HPDE6-E6E7 (cell line): Measurements from ENCODE around the gene PLBD2.

ENCODE experiments used
- DNase-seq: peaks from one replicate; pipeline ENCODE4 v3.0.0; 2011; ENCODE audit warnings: missing footprints; ENCODE audit errors: extremely low spot score

PLBD2 gene, protein sequence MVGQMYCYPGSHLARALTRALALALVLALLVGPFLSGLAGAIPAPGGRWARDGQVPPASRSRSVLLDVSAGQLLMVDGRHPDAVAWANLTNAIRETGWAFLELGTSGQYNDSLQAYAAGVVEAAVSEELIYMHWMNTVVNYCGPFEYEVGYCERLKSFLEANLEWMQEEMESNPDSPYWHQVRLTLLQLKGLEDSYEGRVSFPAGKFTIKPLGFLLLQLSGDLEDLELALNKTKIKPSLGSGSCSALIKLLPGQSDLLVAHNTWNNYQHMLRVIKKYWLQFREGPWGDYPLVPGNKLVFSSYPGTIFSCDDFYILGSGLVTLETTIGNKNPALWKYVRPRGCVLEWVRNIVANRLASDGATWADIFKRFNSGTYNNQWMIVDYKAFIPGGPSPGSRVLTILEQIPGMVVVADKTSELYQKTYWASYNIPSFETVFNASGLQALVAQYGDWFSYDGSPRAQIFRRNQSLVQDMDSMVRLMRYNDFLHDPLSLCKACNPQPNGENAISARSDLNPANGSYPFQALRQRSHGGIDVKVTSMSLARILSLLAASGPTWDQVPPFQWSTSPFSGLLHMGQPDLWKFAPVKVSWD

DNA sequence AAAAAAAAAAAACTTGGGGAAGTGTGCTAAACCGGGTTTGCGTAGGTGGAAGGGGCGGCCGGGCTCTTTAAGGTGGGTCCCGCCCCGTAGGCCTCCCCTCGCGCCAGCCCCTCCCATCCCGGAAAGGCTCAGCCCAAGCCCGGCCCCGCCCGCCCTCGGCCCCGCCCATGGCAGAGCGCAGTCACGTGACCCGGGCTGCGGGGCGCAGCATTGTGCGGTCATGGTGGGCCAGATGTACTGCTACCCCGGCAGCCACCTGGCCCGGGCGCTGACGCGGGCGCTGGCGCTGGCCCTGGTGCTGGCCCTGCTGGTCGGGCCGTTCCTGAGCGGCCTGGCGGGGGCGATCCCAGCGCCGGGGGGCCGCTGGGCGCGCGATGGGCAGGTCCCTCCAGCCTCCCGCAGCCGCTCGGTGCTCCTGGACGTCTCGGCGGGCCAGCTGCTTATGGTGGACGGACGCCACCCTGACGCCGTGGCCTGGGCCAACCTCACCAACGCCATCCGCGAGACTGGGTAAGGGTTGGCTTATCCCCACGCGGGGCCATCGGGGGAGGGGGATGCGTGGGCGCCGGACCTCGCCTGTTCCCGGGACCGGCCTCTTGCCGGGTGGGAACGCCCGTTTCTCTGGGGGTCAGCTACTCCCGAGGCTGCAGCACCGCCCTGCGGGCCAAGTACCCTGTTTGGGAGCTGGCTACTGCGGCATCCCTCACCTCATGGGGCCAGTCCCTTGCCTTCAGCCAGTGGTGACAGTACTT is at the start of gene PLBD2:
TSS of gene PLBD2 (plus strand) at position 207 of the 752 bp plus-strand sequence. CDS start at position 221, 14 bp downstream.
- peak; percentile 92 for DNase-seq

DNA sequence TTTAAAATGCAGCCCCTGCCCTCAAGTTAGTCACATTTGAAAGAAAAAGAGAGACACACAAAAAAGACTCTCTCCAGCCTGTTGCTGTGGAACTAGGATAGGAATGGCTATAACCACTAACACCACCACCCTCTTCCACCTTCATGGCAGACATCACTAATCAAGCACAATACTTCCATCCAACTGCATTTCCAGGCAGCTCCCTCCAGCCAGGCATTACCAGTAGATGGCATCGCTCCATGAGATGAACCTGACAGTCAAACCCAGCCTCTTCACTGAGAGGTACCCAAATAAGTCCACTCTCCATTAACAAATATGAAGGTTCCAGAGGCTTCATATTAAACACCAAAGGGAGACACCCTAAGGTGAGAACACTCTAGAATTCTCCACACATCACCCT is 47.9 kb upstream of the PLBD2 start:
- no peak for DNase-seq

DNA sequence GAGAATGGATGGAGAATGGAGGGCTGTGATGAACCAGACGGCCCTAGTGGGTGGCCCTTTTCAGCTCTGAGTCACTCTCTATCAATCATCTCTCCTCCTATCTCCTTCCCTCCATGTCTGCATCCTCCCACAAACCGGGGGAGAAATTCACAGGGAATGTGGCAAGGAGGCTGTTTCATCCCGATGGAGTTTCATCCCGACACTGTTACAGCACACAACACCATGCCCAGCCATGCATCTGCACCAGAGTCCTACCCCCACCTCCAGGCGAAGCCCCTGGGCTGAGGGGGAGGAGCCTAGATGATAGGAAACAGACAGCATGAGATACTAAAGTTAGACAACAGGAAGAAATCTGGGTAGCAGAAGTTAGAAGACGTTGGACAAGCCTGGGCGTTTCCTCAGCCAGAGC is 44.3 kb upstream of the PLBD2 start:
- no peak for DNase-seq

DNA sequence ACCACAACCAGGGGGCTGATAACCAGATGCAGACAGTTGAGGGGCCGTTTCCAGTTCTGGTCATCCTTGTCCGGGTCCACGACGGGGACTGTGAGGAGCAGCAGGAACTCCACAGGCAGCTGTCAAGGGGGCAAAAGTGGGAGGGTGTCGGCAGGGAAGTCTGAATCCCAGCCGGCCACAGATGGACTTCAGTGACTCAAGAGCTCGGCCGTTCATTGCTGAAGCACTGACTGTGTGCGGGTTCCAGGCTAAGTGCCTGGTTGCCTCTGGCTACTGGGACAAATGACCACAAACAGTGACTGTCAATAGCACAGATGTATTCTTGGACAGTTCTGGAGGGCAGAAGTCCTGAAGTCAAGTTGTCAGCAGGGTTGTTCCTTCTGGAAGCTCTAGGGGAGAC is 43.0 kb upstream of the PLBD2 start:
- no peak for DNase-seq

DNA sequence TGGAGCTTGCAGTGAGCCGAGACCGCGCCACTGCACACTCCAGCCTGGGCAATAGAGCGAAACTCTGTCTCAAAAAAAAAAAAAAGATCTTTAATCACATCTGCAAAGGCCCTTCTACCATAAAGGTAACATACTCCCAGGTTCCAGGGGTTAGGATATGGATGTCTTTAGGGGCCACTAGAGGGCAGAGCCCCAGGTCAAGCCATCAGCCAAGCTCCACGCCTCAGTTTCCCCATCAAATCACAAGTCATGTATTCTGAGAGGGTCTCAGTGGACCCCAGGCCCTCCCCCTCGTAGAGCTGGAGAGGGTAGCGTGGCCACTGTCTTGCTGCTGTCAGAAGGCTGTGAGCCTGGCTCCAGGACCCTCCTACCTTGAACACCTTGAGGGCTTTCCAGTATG is 42.2 kb upstream of the PLBD2 start:
- DNase-seq, result no peak

DNA sequence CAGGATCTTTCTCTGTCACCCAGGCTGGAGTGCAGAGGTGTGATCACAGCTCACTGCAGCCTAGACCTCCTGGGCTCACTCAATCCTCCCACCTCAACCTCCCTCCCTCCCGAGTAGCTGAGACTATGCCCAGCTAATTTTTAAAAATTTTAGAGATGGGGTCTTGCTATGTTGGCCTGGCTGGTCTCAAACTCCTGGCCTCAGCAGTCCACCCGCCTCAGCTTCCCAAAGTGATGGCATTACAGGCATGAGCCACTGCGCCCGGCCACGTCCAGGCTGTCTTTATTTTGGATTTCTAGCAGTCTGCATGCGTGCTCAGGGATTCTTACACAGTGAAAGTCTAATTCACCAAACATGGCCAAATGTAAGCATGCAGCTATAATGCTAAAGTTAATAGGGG is 41.3 kb upstream of the PLBD2 start:
- DNase-seq, result no peak

DNA sequence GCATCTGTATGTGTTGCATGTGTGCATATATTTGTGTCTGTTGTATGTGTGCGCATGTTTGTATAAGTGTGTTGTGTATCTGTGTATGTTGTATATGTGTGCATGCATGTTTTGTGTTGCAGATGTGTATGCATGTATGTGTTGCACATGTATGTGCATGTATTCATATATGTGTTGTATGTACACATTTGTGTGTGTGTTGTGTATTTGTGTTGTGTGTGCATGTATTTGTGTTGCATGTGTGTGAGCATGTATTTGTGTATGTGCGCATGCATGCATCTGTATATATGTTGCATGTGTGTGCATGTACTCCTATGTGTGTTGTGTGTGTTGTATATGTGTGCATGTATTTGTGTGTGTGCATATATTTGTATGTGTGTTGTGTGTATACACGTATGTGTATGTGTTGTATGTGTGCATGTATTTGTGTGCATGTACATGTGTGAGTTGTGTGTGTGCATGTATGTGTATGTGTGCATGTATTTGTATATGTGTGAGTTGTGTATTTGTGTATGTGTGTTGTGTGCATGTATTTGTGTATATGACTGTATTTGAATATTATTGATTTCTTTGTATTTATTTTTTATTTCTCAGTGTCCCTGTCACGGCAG is 40.2 kb upstream of the PLBD2 start:
- no peak for DNase-seq

DNA sequence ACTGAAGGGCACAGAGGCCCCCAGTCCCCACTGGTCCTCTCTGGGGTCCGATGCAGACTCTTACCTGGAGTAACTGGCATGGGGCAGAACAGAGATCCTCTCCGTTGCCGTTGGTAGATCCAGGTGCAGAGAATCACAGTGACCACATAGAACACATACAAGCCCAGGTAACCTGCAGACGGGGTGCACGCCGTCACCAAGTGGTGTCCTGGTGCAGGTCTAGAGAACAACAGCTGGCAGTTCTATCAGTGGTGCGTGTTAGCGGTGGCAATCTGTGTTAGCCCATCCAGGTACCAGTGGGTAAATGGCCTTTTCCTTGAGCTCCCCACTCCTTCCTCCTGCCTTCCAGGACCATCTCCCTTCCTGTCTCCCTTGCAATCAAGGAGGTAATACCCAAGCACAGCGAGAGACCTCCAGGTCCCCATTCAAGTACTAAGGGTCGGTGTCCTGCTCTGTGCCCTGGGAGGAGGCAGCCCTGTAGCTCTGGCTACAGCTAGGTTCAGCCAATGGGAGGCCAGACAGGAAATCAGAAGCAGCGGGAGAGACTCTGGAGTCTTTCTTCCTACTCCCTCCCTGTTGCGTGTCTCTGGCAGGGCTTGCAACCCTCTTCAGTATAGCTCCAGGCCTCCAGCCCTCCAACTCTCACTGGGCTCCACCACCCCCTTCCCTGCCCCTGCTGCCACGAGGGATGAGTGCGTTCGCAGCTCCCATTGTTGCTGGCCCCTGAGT is 39.3 kb upstream of the PLBD2 start:
- DNase-seq, result no peak

DNA sequence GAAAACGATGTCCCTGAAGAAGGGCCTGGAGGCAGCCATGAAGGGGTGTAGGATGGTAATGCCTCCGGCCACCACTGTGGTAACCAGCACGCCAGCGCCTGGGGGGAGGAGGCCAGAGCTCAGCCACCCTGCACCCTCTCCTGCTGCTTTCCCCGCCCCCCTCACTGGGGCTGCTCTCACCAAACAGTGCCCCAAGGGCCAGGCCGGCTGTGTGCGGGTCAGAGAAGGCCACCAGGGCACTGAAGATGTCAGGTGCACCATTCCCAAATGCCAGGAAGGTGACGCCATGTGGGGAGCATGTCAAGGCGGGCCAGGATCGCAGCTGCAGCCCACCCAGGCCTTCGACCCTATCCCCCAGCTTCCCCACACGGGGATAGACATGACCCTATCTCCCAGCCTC is 38.0 kb upstream of the PLBD2 start:
- no peak for DNase-seq

DNA sequence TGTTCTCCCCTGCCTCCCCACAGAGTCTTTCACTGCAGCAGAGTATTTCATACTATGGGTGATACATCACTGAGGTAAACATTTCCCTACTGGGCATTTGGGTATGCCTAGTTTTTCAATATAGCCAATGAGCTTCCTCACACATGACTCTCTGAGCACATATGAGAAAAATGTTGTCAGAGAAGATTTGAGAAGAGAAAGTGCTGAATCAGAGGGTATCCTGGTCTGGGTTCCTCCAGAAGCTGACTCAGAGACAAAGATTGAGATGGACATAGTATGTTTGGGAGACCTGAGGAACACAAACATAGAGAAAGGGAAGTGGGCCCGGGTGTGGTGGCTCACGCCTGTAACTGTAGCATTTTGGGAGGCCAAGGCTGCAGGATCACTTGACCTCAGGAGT is 36.0 kb upstream of the PLBD2 start:
- peak; percentile 39 for DNase-seq

DNA sequence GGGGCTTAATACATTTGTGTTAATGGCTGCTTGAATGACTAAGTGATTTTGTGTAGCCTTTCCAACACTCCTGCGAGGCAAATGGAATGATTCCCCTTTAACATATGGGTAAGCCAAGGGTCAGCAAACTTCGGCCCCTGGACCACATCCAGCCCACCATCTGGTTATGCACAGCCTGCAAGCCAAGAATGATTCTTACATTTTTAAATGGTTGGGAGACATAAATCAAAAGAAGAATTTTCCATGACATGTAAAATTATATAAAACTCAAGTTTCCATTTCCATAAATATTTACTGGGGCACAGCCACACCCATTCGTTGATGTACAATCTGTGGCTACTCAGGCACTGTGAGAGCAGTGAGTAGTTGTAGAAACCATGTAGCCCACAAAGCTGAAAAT is 32.5 kb upstream of the PLBD2 start:
- DNase-seq, result no peak

DNA sequence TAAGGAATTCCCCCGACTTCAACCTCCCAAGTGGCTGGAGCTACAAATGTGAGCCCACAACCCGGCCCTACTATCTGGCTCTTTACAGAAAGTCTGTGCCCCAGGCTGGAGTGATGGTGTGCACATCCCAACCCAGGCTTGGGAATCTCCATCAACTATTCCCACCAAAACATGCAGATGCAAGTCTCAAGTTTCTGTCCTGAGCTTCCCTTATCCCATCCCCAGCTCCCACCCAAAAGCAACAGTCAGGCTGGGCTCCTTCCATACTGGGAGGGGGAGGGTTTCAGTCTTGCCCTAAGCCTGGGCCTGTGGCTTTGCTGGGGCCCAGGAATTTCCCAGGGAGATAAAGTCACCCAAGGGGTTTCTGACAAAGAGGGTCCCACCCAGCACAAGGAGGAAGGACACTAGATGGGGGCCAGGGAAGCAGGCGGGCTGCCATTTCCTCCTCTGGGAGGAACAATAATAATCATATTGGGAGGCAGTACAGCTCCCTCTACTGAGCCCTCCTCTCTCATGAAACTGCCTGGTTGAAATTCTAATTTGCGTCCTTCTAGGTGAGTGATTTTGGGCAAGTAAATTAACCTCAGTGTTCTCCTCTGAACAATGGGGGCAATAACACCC is 31.5 kb upstream of the PLBD2 start:
- no peak for DNase-seq

DNA sequence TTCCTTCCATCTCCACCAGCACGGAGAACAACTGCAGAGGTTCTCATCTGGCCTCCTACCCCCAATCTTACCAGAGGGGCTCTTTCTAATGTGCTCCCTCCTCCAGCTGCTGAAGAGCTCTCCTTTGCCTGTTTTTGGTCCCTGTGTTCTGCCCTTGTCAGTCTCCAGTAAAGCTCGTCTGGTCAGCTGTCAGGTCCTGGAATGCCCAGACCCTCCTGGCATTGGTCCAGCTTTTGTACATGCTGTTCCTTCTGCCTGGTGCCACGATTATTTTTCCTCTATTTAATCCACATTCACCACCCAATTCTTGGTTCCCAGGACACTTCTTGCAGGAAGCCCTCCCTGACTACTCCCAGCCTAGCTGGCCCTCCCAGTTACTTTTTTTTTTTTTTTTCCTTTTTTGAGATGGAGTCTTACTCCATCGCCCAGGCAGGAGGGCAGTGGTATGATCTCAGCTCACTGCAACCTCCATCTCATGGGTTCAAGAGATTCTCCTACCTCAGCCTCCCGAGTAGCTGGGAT is 30.0 kb upstream of the PLBD2 start:
- no peak for DNase-seq

DNA sequence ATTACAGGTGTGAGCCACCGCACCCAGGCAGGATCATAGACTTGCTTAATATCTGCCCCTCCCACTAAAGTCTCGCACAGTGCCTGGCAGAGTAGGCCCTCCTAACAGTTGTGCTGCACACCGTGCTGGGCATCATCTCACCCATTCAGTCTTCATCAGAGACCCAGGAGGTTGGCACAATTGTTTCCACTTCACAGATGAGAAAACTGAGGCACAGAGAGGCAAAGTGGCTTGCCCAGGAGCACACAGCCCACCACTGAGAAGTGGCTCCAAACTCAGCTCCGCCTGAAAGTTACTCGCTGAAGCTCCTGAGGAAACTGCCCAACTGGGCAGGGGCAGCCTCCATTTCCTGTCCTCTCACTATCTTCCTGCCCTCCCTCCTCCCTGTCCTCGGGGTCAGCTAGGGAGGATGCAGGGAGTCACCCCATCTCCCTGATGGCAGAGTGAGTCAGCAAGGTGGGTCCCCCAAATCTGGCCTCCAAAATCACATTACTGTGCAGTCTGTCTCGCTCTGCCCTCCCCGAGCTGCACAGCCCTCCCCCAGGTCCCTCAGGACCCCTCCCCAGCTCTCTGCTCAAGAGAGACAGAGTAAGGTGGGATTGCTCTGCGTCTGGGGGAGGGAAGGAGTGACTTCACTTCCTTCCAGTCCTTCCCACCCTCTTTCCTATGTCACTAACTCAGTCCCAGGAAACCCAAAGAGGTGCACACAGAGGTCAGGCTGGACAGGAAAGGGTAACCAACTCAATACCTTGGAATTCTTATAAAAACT is 29.2 kb upstream of the PLBD2 start:
- no peak for DNase-seq

DNA sequence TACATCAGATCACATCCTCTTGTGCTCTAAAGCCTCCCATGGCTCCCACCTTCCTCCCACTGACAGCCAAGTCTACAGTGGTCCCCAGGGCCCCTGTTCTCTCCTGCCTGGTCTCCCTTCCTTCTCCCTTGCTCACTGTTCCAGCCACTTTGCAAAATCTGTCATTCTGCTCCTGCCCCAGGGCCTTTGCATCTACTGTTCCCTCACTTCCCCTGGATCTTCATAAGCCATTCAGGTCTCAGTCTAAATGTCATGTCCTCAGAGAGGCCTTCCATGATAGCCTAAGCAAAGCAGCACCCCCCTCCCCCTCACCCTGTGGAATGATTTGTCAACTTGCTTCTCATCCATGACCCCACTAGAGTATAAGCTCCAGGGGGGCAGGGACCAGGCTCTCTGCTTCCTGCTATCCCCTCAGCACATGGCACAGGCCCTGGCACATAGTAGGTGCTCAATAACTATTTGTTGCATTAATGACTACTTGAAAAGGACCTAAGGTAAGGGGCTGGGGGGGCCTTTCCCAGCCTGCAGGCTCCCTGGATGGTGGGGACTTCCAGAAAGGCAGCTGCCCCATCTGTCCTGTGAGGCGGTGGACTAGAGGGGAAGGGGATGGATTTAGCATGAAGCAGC is 28.5 kb upstream of the PLBD2 start:
- no peak for DNase-seq

DNA sequence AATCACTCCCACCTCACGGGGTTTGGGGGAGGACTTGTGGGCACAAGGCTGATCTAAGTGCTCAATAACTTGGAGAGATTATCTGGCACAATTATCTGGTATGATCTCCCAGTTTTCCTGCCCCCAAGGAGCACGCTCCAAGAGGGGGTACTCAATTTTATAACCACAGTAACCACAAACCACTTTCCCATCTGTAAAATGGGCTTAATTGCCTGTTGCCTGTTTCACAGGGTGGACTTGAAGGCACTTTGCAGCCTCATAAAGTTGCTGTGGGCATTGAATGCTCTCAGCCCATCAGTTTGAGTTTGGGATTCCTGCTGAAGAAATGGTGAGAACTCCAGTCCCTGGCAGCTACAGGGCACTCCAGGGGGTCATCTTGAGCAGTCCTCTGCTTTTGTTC is 27.9 kb upstream of the PLBD2 start:
- DNase-seq, result no peak

DNA sequence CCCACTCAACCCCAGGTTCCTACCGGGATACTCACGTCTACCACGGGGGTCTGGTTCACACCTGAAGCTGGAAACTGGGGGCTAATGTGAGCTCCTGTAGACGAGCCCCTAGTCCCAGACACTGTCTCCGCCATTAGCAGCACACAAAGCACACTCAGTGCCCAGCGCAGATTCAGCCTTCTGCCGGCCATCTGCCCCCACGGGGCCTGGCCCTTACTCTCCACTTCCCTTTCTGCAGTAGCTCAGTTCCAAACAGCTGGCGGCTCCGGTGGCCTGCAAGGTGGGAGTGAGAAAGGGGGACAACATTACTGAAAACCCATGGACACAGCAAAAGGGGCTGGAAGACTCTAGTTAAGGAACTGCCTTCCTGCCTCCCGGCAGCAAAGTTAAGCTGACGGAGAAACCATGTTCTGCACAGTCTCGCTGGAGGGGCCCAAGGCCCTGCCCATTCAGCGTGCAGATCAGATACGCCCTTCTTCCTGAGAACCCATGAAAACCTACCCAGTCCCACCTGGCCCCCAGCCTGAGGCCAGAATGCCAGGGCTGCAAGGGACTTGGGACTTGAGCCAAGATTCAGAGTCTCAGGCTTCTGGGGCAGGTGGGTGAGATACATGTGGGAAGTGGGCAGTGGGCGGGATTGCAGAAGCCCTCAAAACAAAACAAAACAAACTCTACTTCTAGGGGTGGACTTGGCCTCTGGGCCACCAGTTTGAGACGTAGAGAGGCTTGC is 25.5 kb upstream of the PLBD2 start:
- DNase-seq, result no peak

DNA sequence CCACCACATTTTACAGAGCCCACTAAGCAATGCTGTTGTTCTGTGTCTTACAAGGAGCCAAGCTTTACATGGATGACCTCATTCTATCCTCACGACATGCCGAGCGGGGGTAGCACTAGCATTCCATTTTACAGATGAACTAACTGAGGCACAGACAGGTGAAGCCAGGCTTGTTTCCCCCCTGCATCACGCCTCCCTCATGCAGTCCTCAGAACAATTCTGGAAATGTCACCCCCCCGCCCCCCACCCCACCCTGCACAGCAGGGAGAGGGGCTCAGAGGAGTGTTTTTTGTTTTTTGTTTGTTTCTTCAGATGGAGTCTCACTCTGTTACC is 25.0 kb upstream of the PLBD2 start:
- no peak for DNase-seq
